Measurements from ENCODE around the gene EPHA6. TPM values are rescaled to one million over a fixed set of nuclear protein-coding genes. Genes with fewer than 3 reads are reported as not detected.
"Not testable (repeated sequence)": the region's sequence is repeated elsewhere in the genome, so short reads cannot be mapped to it uniquely, and the experiment has no call there.

EPHA6 gene
- polyA plus RNA-seq, 6 donors from 2014 or later, result not detected

- ATAC-seq (ENCODE audit: low read depth in 2 of 2), result no peak
- Mint-ChIP-seq H3K9me3 (peaks cover 0 to 5% (median 2%) of the 10 kb centered on the region in 7 donors), H3K27me3 (no peaks in the 10 kb centered on the region)
These were observed 29.8 kb downstream of the EPHA6 start for GRCh38 chr3:96844204-96844514.

GRCh38 chr3:96852849-96853248, 38.5 kb downstream of the EPHA6 start:
- Mint-ChIP-seq H3K9me3 (peaks cover 0 to 2% (median 0%) of the 10 kb centered on the region in 7 donors), H3K27ac (no peak overlapping the region), H3K4me3 (no peak overlapping the region), H3K4me1 (no peaks in the 10 kb centered on the region), H3K27me3 (no peaks in the 10 kb centered on the region), H3K36me3 (no peaks in the 10 kb centered on the region)
- no peak for ATAC-seq (ENCODE audit: low read depth in 2 of 2)
- no peak for DNase-seq

More at GRCh38 chr3:96844204-96844514, 29.8 kb downstream of the EPHA6 start:
- no peak for DNase-seq
- no peak overlapping the region for H3K4me3 Mint-ChIP-seq
- no peaks in the 10 kb centered on the region for H3K4me1 Mint-ChIP-seq
- H3K27ac Mint-ChIP-seq, result no peak overlapping the region
- no peaks in the 10 kb centered on the region for H3K36me3 Mint-ChIP-seq

- H3K36me3 Mint-ChIP-seq, result no peaks in the 10 kb centered on the region
- DNase-seq, result no peak
- H3K27ac Mint-ChIP-seq, result no peak overlapping the region
- H3K4me1 Mint-ChIP-seq, result no peaks in the 10 kb centered on the region
- no peak for ATAC-seq (ENCODE audit: low read depth in 2 of 2)
- no peaks in the 10 kb centered on the region for H3K27me3 Mint-ChIP-seq
- H3K9me3 Mint-ChIP-seq, result no peaks in the 10 kb centered on the region
- H3K4me3 Mint-ChIP-seq, result no peak overlapping the region
These were observed 46.5 kb downstream of the EPHA6 start for GRCh38 chr3:96860882-96861281.

- no peaks in the 10 kb centered on the region for H3K4me1 Mint-ChIP-seq
These were observed 48.8 kb downstream of the EPHA6 start for GRCh38 chr3:96863129-96863740.

GRCh38 chr3:96865605-96866004, 51.2 kb downstream of the EPHA6 start:
- H3K4me3 Mint-ChIP-seq, result no peak overlapping the region
- DNase-seq, result no peak
- H3K36me3 Mint-ChIP-seq, result no peaks in the 10 kb centered on the region
- H3K27me3 Mint-ChIP-seq, result no peaks in the 10 kb centered on the region
- no peak for ATAC-seq (ENCODE audit: low read depth in 2 of 2)
- H3K27ac Mint-ChIP-seq, result no peak overlapping the region
- H3K4me1 Mint-ChIP-seq, result no peaks in the 10 kb centered on the region
- H3K9me3 Mint-ChIP-seq, result peaks cover 0 to 1% (median 0%) of the 10 kb centered on the region in 7 donors

More at GRCh38 chr3:96863129-96863740, 48.8 kb downstream of the EPHA6 start:
- no peak overlapping the region for H3K27ac Mint-ChIP-seq
- no peaks in the 10 kb centered on the region for H3K36me3 Mint-ChIP-seq
- no peaks in the 10 kb centered on the region for H3K27me3 Mint-ChIP-seq
- DNase-seq (no peak), ATAC-seq (ENCODE audit: low read depth in 2 of 2) (no peak)
- no peak overlapping the region for H3K4me3 Mint-ChIP-seq
- peaks cover 0 to 1% (median 0%) of the 10 kb centered on the region in 7 donors for H3K9me3 Mint-ChIP-seq

GRCh38 chr3:96869316-96869715, 54.9 kb downstream of the EPHA6 start:
- no peak overlapping the region for H3K27ac Mint-ChIP-seq
- H3K36me3 Mint-ChIP-seq, result no peaks in the 10 kb centered on the region
- peaks cover 0 to 5% (median 0%) of the 10 kb centered on the region in 7 donors for H3K9me3 Mint-ChIP-seq
- H3K4me1 Mint-ChIP-seq, result no peaks in the 10 kb centered on the region
- ATAC-seq (ENCODE audit: low read depth in 2 of 2) (no peak), DNase-seq (no peak)
- no peak overlapping the region for H3K4me3 Mint-ChIP-seq
- no peaks in the 10 kb centered on the region for H3K27me3 Mint-ChIP-seq

- Mint-ChIP-seq H3K9me3 (peaks cover 3 to 13% (median 4%) of the 10 kb centered on the region in 7 donors), H3K4me1 (no peaks in the 10 kb centered on the region), H3K27me3 (no peaks in the 10 kb centered on the region), H3K4me3 (no peak overlapping the region), H3K36me3 (no peaks in the 10 kb centered on the region), H3K27ac (no peak overlapping the region)
- DNase-seq, result no peak
- ATAC-seq (ENCODE audit: low read depth in 2 of 2), result no peak
These were observed 63.1 kb downstream of the EPHA6 start for GRCh38 chr3:96877510-96877909.

- no peak for ATAC-seq (ENCODE audit: low read depth in 2 of 2)
- H3K27me3 Mint-ChIP-seq, result no peaks in the 10 kb centered on the region
- H3K9me3 Mint-ChIP-seq, result peaks cover 0 to 8% (median 2%) of the 10 kb centered on the region in 7 donors
- H3K4me1 Mint-ChIP-seq, result no peaks in the 10 kb centered on the region
- no peak overlapping the region for H3K27ac Mint-ChIP-seq
- H3K36me3 Mint-ChIP-seq, result no peaks in the 10 kb centered on the region
- DNase-seq, result no peak
- no peak overlapping the region for H3K4me3 Mint-ChIP-seq
These were observed 85.6 kb downstream of the EPHA6 start for GRCh38 chr3:96900031-96900430.

- H3K9me3 Mint-ChIP-seq, result peaks cover 0 to 8% (median 2%) of the 10 kb centered on the region in 7 donors
- no peaks in the 10 kb centered on the region for H3K27me3 Mint-ChIP-seq
- DNase-seq, result no peak
- H3K4me3 Mint-ChIP-seq, result no peak overlapping the region
- H3K36me3 Mint-ChIP-seq, result no peaks in the 10 kb centered on the region
- no peak for ATAC-seq (ENCODE audit: low read depth in 2 of 2)
- no peaks in the 10 kb centered on the region for H3K4me1 Mint-ChIP-seq
- H3K27ac Mint-ChIP-seq, result no peak overlapping the region
These were observed 86.2 kb downstream of the EPHA6 start for GRCh38 chr3:96900566-96900965.

- no peaks in the 10 kb centered on the region for H3K4me1 Mint-ChIP-seq
- DNase-seq, result no peak
- no peaks in the 10 kb centered on the region for H3K27me3 Mint-ChIP-seq
- H3K36me3 Mint-ChIP-seq, result no peaks in the 10 kb centered on the region
- no peak for ATAC-seq (ENCODE audit: low read depth in 2 of 2)
- no peak overlapping the region for H3K27ac Mint-ChIP-seq
- H3K4me3 Mint-ChIP-seq, result no peak overlapping the region
- H3K9me3 Mint-ChIP-seq, result peaks cover 0 to 4% (median 3%) of the 10 kb centered on the region in 7 donors
These were observed 101.1 kb downstream of the EPHA6 start for GRCh38 chr3:96915445-96915844.

- Mint-ChIP-seq H3K36me3 (peaks cover 0 to 18% of the 10 kb centered on the region in 2 donors), H3K4me1 (no peaks in the 10 kb centered on the region)
- no peak for ATAC-seq (ENCODE audit: low read depth in 2 of 2)
These were observed 116.9 kb downstream of the EPHA6 start for GRCh38 chr3:96931119-96931862.

GRCh38 chr3:96942131-96942530, 127.7 kb downstream of the EPHA6 start:
- not testable (repeated sequence) for H3K4me1 Mint-ChIP-seq; ATAC-seq (ENCODE audit: low read depth in 2 of 2); DNase-seq; H3K4me3 Mint-ChIP-seq; H3K27ac Mint-ChIP-seq; H3K36me3 Mint-ChIP-seq; H3K27me3 Mint-ChIP-seq
- H3K9me3 Mint-ChIP-seq, result peaks cover 5 to 16% (median 13%) of the 10 kb centered on the region in 7 donors

More at GRCh38 chr3:96931119-96931862, 116.9 kb downstream of the EPHA6 start:
- DNase-seq, result no peak
- H3K4me3 Mint-ChIP-seq, result no peak overlapping the region
- H3K27ac Mint-ChIP-seq, result no peak overlapping the region
- H3K27me3 Mint-ChIP-seq, result no peaks in the 10 kb centered on the region
- peaks cover 13 to 32% (median 28%) of the 10 kb centered on the region in 7 donors for H3K9me3 Mint-ChIP-seq

- Mint-ChIP-seq H3K4me3 (no peak overlapping the region), H3K36me3 (no peaks in the 10 kb centered on the region), H3K27ac (no peak overlapping the region), H3K4me1 (no peaks in the 10 kb centered on the region), H3K9me3 (peaks cover 0 to 4% (median 0%) of the 10 kb centered on the region in 7 donors), H3K27me3 (no peaks in the 10 kb centered on the region)
- no peak for ATAC-seq (ENCODE audit: low read depth in 2 of 2)
- DNase-seq, result no peak
These were observed 144.5 kb downstream of the EPHA6 start for GRCh38 chr3:96958856-96959255.

- Mint-ChIP-seq H3K27ac (no peak overlapping the region), H3K36me3 (no peaks in the 10 kb centered on the region), H3K27me3 (no peaks in the 10 kb centered on the region), H3K4me3 (no peak overlapping the region), H3K4me1 (no peaks in the 10 kb centered on the region), H3K9me3 (peaks cover 0 to 4% (median 0%) of the 10 kb centered on the region in 7 donors)
- DNase-seq (no peak), ATAC-seq (ENCODE audit: low read depth in 2 of 2) (no peak)
These were observed 145.1 kb downstream of the EPHA6 start for GRCh38 chr3:96959474-96959873.
